Panc1 (cell line): ENCODE results near the gene THTPA.

Experiments
- POLR2AphosphoS5 ChIP-seq: IDR thresholded peaks from 2 replicates; pipeline ENCODE4 v1.6.1; 2012; ENCODE audit warnings: mild to moderate bottlenecking, low read depth, low read length, moderate library complexity
- SIN3A ChIP-seq: IDR thresholded peaks from 2 replicates; pipeline ENCODE4 v1.6.1; 2012; ENCODE audit warnings: low read depth, mild to moderate bottlenecking, low read length, moderate library complexity, borderline replicate concordance; ENCODE audit not compliant: insufficient read depth
- TCF7L2 ChIP-seq: IDR thresholded peaks from 2 replicates; pipeline ENCODE4 v1.6.1; 2011; ENCODE audit warnings: mild to moderate bottlenecking, low read depth, low read length, inconsistent platforms
- TF ChIP-seq, protein P1 (sequence below): fragments of 450-650 bp; IDR thresholded peaks from 2 replicates; pipeline ENCODE4 v1.5.1; 2017; ENCODE audit warnings: mild to moderate bottlenecking
- TF ChIP-seq, protein P2 (sequence below), 2 experiments: IDR thresholded peaks; 2 replicates each; pipeline ENCODE4 v1.6.1; 2011 to 2012; ENCODE audit warnings: low read depth in 2 of 2, control low read depth in 1 of 2, low read length in 1 of 2, mild to moderate bottlenecking in 1 of 2, moderate library complexity in 1 of 2; ENCODE audit not compliant: insufficient read depth in 1 of 2

DNA sequence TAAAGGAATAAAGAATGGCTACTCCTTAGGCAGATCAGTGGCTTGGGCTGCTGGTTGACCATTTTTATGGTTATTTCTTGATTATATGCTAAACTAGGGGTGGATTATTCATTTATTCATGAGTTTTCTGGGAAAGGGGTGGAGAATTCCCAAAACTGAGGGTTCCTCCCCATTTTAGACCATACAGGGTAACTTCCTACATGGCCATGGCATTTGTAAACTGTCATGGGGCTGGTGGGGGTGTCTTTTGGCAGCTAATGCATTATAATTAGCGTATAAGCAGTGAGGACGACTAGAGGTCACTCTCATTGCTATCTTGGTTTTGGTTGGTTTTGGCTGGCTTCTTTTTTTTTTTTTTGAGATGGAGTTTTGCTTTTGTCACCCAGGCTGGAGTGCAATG, 48.1 kb downstream of the THTPA start:
- TF ChIP-seq, protein P1, sequence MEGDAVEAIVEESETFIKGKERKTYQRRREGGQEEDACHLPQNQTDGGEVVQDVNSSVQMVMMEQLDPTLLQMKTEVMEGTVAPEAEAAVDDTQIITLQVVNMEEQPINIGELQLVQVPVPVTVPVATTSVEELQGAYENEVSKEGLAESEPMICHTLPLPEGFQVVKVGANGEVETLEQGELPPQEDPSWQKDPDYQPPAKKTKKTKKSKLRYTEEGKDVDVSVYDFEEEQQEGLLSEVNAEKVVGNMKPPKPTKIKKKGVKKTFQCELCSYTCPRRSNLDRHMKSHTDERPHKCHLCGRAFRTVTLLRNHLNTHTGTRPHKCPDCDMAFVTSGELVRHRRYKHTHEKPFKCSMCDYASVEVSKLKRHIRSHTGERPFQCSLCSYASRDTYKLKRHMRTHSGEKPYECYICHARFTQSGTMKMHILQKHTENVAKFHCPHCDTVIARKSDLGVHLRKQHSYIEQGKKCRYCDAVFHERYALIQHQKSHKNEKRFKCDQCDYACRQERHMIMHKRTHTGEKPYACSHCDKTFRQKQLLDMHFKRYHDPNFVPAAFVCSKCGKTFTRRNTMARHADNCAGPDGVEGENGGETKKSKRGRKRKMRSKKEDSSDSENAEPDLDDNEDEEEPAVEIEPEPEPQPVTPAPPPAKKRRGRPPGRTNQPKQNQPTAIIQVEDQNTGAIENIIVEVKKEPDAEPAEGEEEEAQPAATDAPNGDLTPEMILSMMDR = no peak
- TF ChIP-seq, protein P2, sequence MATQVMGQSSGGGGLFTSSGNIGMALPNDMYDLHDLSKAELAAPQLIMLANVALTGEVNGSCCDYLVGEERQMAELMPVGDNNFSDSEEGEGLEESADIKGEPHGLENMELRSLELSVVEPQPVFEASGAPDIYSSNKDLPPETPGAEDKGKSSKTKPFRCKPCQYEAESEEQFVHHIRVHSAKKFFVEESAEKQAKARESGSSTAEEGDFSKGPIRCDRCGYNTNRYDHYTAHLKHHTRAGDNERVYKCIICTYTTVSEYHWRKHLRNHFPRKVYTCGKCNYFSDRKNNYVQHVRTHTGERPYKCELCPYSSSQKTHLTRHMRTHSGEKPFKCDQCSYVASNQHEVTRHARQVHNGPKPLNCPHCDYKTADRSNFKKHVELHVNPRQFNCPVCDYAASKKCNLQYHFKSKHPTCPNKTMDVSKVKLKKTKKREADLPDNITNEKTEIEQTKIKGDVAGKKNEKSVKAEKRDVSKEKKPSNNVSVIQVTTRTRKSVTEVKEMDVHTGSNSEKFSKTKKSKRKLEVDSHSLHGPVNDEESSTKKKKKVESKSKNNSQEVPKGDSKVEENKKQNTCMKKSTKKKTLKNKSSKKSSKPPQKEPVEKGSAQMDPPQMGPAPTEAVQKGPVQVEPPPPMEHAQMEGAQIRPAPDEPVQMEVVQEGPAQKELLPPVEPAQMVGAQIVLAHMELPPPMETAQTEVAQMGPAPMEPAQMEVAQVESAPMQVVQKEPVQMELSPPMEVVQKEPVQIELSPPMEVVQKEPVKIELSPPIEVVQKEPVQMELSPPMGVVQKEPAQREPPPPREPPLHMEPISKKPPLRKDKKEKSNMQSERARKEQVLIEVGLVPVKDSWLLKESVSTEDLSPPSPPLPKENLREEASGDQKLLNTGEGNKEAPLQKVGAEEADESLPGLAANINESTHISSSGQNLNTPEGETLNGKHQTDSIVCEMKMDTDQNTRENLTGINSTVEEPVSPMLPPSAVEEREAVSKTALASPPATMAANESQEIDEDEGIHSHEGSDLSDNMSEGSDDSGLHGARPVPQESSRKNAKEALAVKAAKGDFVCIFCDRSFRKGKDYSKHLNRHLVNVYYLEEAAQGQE (IDR thresholded peaks at IDR 0.05; ENCODE audit: insufficient read depth in 1 of 2, low read depth in 2 of 2, low read length in 1 of 2) = no peak
- TF ChIP-seq POLR2AphosphoS5 = no peak
- TF ChIP-seq SIN3A = no peak
- no peak for TF ChIP-seq TCF7L2
